Omental fat pad (tissue), 4 donors: ENCODE data around the gene ANKRD39. TPM values are rescaled to one million over a fixed set of nuclear protein-coding genes. Genes with fewer than 3 reads are reported as not detected.
A peak's percentile ranks its signal among the peaks of the same experiment; 100 is the strongest.

Experiments
- ATAC-seq: fragments of 150-250 bp; one replicate; pipeline ENCODE4 v1.9.1; 2016; ENCODE audit warnings: mild to moderate bottlenecking, moderate library complexity; ENCODE audit not compliant: low FRiP score
- DNase-seq: peaks from one replicate; pipeline ENCODE4 v3.0.0-alpha.2; 2019; ENCODE audit warnings: low spot score
- CTCF ChIP-seq, 3 donors: fragments of 450-650 bp; IDR thresholded peaks; one replicate each; pipeline ENCODE4 v1.5.1; 2016 to 2017; ENCODE audit warnings: antibody characterized with exemption in 3 of 3, mild to moderate bottlenecking in 3 of 3, moderate library complexity in 2 of 3
- total RNA-seq, 4 donors: library from RNA; depleted of rRNA; stranded (reverse); fragments of >200 nt; gene quantifications; one replicate each; pipeline ENCODE4 v1.1.0, GENCODE V29; 2016

The ANKRD39 gene
- total RNA-seq, 4 donors from 2014 or later, result 6.6 to 15.3 (median 10.3) TPM

- ATAC-seq, result no peak
- no peak for DNase-seq
- TF ChIP-seq CTCF (IDR thresholded peaks at IDR 0.05), result no peak
Observed at GRCh38 chr2:96877042-96877451, 19.2 kb upstream of the ANKRD39 start.

GRCh38 chr2:96876269-96877041 lies 18.6 kb upstream of the ANKRD39 start:
- ATAC-seq (no peak), DNase-seq (no peak)

GRCh38 chr2:96875498-96876268 lies 17.9 kb upstream of the ANKRD39 start:
- DNase-seq, result no peak
- no peak for TF ChIP-seq CTCF (IDR thresholded peaks at IDR 0.05)
- no peak for ATAC-seq

More at GRCh38 chr2:96876269-96877041, 18.6 kb upstream of the ANKRD39 start:
- no peak for TF ChIP-seq CTCF (IDR thresholded peaks at IDR 0.05)

- TF ChIP-seq CTCF (IDR thresholded peaks at IDR 0.05), result no peak
- peak; percentile 11 for ATAC-seq
- no peak for DNase-seq
Observed at GRCh38 chr2:96874198-96874831, 16.5 kb upstream of the ANKRD39 start.

GRCh38 chr2:96873651-96874096 lies 15.9 kb upstream of the ANKRD39 start:
- no peak for ATAC-seq
- no peak for TF ChIP-seq CTCF (IDR thresholded peaks at IDR 0.05)
- no peak for DNase-seq

GRCh38 chr2:96872591-96873349 lies 15.0 kb upstream of the ANKRD39 start:
- no peak for DNase-seq
- peak; percentile 37 for ATAC-seq
- no peak for TF ChIP-seq CTCF (IDR thresholded peaks at IDR 0.05)
